Tibial nerve (tissue), 4 donors: ENCODE results near the gene WDR37.

Experiments
- CTCF ChIP-seq, 5 experiments: fragments of 200-600 bp in 3 of 5; fragments of 450-650 bp in 2 of 5; sonication (generic) in 3 of 5; IDR thresholded peaks; one replicate each; pipeline ENCODE4 v1.5.1; 2016 to 2019; ENCODE audit warnings: antibody characterized with exemption in 5 of 5, mild to moderate bottlenecking in 3 of 5, moderate library complexity in 2 of 5
- EP300 ChIP-seq, 2 donors: sonication (generic); formaldehyde crosslinking; IDR thresholded peaks; one replicate each; pipeline ENCODE4 v1.6.1; 2017; ENCODE audit warnings: antibody characterized with exemption in 2 of 2, mild to moderate bottlenecking in 1 of 2
- POLR2A ChIP-seq, 2 donors: fragments of 450-650 bp; IDR thresholded peaks; one replicate each; pipeline ENCODE4 v1.6.1; 2017; ENCODE audit warnings: antibody characterized with exemption in 2 of 2, mild to moderate bottlenecking in 2 of 2, moderate library complexity in 2 of 2

DNA sequence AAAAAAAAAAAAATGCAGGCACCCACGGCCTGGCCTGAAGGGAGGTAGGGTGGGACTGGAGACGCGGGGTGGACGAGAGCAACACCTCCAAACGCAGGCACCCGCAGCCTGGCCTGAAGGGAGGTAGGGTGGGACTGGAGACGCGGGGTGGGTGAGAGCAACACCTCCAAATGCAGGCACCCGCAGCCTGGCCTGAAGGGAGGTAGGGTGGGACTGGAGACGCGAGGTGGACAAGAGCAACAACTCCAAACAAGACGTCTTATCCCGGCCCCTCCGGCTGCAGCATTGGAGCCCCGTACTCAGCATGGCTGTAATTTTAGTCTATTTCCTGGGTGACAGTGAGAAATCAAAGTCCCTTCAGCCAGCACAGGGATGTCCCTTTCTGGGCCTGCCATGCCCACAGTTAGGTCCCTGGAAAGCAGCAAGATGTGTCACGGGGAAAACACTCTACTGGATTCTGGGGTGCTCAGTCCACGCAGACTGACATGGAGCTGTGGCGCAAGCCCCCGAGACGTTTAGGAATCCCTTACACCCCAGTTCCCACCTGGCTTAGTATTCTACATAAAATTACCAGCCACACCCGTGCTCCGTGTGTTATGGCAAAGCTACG is 119.9 kb downstream of the WDR37 start:
- TF ChIP-seq CTCF (IDR thresholded peaks at IDR 0.05): no peak
- TF ChIP-seq POLR2A (IDR thresholded peaks at IDR 0.05): no peak
- TF ChIP-seq EP300 (IDR thresholded peaks at IDR 0.05): no peak
